ENCODE measurements around the gene PLEKHA8. TPM values are rescaled to one million over a fixed set of nuclear protein-coding genes. Genes with fewer than 3 reads are reported as not detected.

The PLEKHA8 gene
- total RNA-seq, 2 donors from 2014 or later, result 11.7 to 14.9 TPM

- no peaks in the 10 kb centered on the region for H3K36me3 ChIP-seq
- TF ChIP-seq CTCF (IDR thresholded peaks at IDR 0.05), result no peak
- DNase-seq, result no peak
- H3K27me3 ChIP-seq, result no peaks in the 10 kb centered on the region
- intact Hi-C loops (cut with DNase I), result loop anchor here (5.0 to 10.0 kb wide), 2 partner anchors 107 to 394 kb away; no protein-coding TSS in a partner anchor
- H3K27ac ChIP-seq, result no peak overlapping the region
- H3K4me3 ChIP-seq, result no peak overlapping the region
- H3K4me1 ChIP-seq, result no peaks in the 10 kb centered on the region
- no peaks in the 10 kb centered on the region for H3K9me3 ChIP-seq
- H3K9ac ChIP-seq (ENCODE audit: low read depth in 2 of 2, low read length in 2 of 2), result no peak overlapping the region
Observed at GRCh38 chr7:30167901-30168300, 139.7 kb downstream of the PLEKHA8 start.

- no peak for DNase-seq
- no peaks in the 10 kb centered on the region for H3K4me1 ChIP-seq
- H3K27ac ChIP-seq, result no peak overlapping the region
- no peaks in the 10 kb centered on the region for H3K9me3 ChIP-seq
- no peak overlapping the region for H3K9ac ChIP-seq (ENCODE audit: low read depth in 2 of 2, low read length in 2 of 2)
- no peak for TF ChIP-seq CTCF (IDR thresholded peaks at IDR 0.05)
- H3K4me3 ChIP-seq, result no peak overlapping the region
- intact Hi-C loops (cut with DNase I), result loop anchor here (5.0 to 10.0 kb wide), 2 partner anchors 106 to 393 kb away; no protein-coding TSS in a partner anchor
- no peaks in the 10 kb centered on the region for H3K27me3 ChIP-seq
- H3K36me3 ChIP-seq, result no peaks in the 10 kb centered on the region
Observed at GRCh38 chr7:30168835-30169573, 140.8 kb downstream of the PLEKHA8 start.

GRCh38 chr7:30169579-30169978 lies 141.4 kb downstream of the PLEKHA8 start:
- no peak for TF ChIP-seq CTCF (IDR thresholded peaks at IDR 0.05)
- H3K4me1 ChIP-seq, result no peaks in the 10 kb centered on the region
- no peak overlapping the region for H3K27ac ChIP-seq
- intact Hi-C loops (cut with DNase I), result loop anchor here (5.0 to 10.0 kb wide), 2 partner anchors 105 to 393 kb away; no protein-coding TSS in a partner anchor
- DNase-seq, result no peak
- H3K27me3 ChIP-seq, result no peaks in the 10 kb centered on the region
- no peaks in the 10 kb centered on the region for H3K36me3 ChIP-seq
- H3K4me3 ChIP-seq, result no peak overlapping the region
- no peak overlapping the region for H3K9ac ChIP-seq (ENCODE audit: low read depth in 2 of 2, low read length in 2 of 2)
- no peaks in the 10 kb centered on the region for H3K9me3 ChIP-seq

GRCh38 chr7:30170476-30171205 lies 142.4 kb downstream of the PLEKHA8 start:
- DNase-seq, result no peak
- H3K27ac ChIP-seq, result no peak overlapping the region
- no peak overlapping the region for H3K4me3 ChIP-seq
- intact Hi-C loops (cut with DNase I), result no loop called here
- no peaks in the 10 kb centered on the region for H3K9me3 ChIP-seq
- no peak overlapping the region for H3K9ac ChIP-seq (ENCODE audit: low read depth in 2 of 2, low read length in 2 of 2)
- TF ChIP-seq CTCF (IDR thresholded peaks at IDR 0.05), result no peak
- no peaks in the 10 kb centered on the region for H3K27me3 ChIP-seq
- H3K36me3 ChIP-seq, result no peaks in the 10 kb centered on the region
- H3K4me1 ChIP-seq, result no peaks in the 10 kb centered on the region

- Histone ChIP-seq H3K4me3 (no peak overlapping the region), H3K4me1 (no peaks in the 10 kb centered on the region), H3K27me3 (no peaks in the 10 kb centered on the region), H3K9me3 (no peaks in the 10 kb centered on the region), H3K9ac (ENCODE audit: low read depth in 2 of 2, low read length in 2 of 2) (no peak overlapping the region), H3K27ac (no peak overlapping the region), H3K36me3 (no peaks in the 10 kb centered on the region)
- DNase-seq, result no peak
- no peak for TF ChIP-seq CTCF (IDR thresholded peaks at IDR 0.05)
- intact Hi-C loops (cut with DNase I), result no loop called here
Observed at GRCh38 chr7:30171766-30172447, 143.7 kb downstream of the PLEKHA8 start.
